GM12892 (cell line): ENCODE measurements around the gene GTPBP3.

Source experiments
- POLR2A ChIP-seq: IDR thresholded peaks from 2 replicates; pipeline ENCODE4 v1.6.1; 2011; ENCODE audit warnings: low read depth, low read length, control low read depth
- TAF1 ChIP-seq: IDR thresholded peaks from 2 replicates; pipeline ENCODE4 v1.6.1; 2011; ENCODE audit warnings: low read depth, mild to moderate bottlenecking, control low read depth, low read length, borderline replicate concordance

DNA sequence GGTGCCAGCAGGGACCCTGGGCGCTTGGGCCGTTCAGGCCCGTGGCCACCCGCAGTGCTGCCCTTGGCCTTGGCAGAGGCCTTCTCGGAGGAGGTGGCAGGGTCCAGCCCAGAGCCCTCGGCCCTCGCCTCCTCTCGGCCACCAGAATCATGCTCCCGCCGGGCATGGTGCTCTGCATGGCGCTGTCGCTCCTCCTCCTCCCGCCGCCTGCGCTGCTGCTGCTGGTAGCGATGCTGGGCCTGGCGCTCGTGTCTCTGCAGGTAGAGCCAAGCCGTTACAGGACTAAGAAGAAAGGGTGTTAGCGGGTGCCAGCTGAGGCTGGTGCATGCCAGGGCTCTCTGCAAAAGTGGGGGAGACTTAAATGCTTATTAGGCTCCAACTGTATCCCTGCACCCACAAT, 12.2 kb upstream of the GTPBP3 start:
- TF ChIP-seq POLR2A (no peak), TAF1 (no peak)
